Measurements from ENCODE around the gene NDUFAF2.

- TF ChIP-seq CTCF (IDR thresholded peaks at IDR 0.05) (no peak), POLR2A (IDR thresholded peaks at IDR 0.05) (no peak)
These were observed 253.6 kb downstream of the NDUFAF2 start for GRCh38 chr5:61198606-61199005.

Measured in gastroesophageal sphincter (tissue), 3 donors.